ENCODE results near the gene RASL12. TPM values are rescaled to one million over a fixed set of nuclear protein-coding genes. Genes with fewer than 3 reads are reported as not detected.
A peak's percentile ranks its signal among the peaks of the same experiment; 100 is the strongest.
"Not testable (repeated sequence)": the region's sequence is repeated elsewhere in the genome, so short reads cannot be mapped to it uniquely, and the experiment has no call there.

RASL12 gene
- total RNA-seq, 1 donor from 2014 or later: 0.69 TPM

DNA sequence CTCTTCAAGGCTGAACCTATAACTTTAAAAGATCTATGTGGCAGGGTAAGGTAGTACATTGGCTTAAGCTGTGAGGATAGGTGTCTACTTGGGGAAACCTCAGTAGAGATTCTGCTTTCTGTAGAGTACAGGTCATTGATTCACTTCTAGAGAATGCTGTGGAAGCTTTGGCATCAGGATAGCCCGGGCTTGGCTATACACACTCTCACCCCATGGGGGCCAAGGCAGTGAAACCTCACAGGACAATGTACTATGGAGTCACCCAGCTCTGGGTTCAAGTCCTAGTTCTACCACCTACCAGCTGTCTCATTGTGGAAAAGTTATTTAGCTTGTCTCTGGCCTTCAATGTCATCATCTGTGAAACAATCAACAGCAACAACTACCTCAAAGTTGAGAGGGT, 47.4 kb downstream of the RASL12 start:
- Mint-ChIP-seq H3K36me3 (ENCODE audit: low read depth, unreplicated experiment) (peaks cover 12% of the 10 kb centered on the region), H3K27ac (ENCODE audit: unreplicated experiment) (no peak overlapping the region), H3K9me3 (ENCODE audit: unreplicated experiment) (no peaks in the 10 kb centered on the region), H3K4me1 (ENCODE audit: unreplicated experiment) (no peaks in the 10 kb centered on the region), H3K27me3 (ENCODE audit: unreplicated experiment) (no peaks in the 10 kb centered on the region), H3K4me3 (ENCODE audit: unreplicated experiment) (no peak overlapping the region)
- DNase-seq (ENCODE audit: low spot score): no peak
- no peak for TF ChIP-seq CTCF (IDR thresholded peaks at IDR 0.05; ENCODE audit: unreplicated experiment)

GRCh38 chr15:65011198-65011597, 56.6 kb downstream of the RASL12 start:
- not testable (repeated sequence) for DNase-seq (ENCODE audit: low spot score); H3K4me3 Mint-ChIP-seq (ENCODE audit: unreplicated experiment); H3K9me3 Mint-ChIP-seq (ENCODE audit: unreplicated experiment); H3K4me1 Mint-ChIP-seq (ENCODE audit: unreplicated experiment); H3K27ac Mint-ChIP-seq (ENCODE audit: unreplicated experiment); H3K27me3 Mint-ChIP-seq (ENCODE audit: unreplicated experiment)
- peaks cover 27% of the 10 kb centered on the region for H3K36me3 Mint-ChIP-seq (ENCODE audit: low read depth, unreplicated experiment)

DNA sequence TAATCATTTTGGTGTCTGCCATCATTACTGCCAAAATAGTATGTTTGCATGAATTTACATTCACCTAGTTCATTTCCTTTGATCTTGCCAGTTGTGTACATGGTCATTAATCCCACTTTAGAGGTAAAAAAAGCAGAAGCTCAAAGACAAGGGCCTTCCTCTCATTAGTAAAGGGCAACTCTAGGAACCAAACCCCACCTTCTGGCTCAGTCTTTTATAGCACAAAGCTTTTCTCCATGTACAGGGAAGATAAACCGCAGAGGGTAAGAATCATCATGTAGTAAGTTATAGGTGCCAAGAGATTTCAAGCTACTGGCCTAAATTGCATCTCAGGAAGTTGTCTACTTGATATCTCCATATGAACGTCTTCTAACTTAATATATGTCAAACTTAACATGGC, 58.8 kb downstream of the RASL12 start:
- Mint-ChIP-seq H3K36me3 (ENCODE audit: low read depth, unreplicated experiment) (peaks cover 18% of the 10 kb centered on the region), H3K27ac (ENCODE audit: unreplicated experiment) (no peak overlapping the region), H3K4me1 (ENCODE audit: unreplicated experiment) (no peaks in the 10 kb centered on the region), H3K27me3 (ENCODE audit: unreplicated experiment) (no peaks in the 10 kb centered on the region), H3K9me3 (ENCODE audit: unreplicated experiment) (no peaks in the 10 kb centered on the region), H3K4me3 (ENCODE audit: unreplicated experiment) (no peak overlapping the region)
- no peak for DNase-seq (ENCODE audit: low spot score)
- TF ChIP-seq CTCF (IDR thresholded peaks at IDR 0.05; ENCODE audit: unreplicated experiment): no peak

DNA sequence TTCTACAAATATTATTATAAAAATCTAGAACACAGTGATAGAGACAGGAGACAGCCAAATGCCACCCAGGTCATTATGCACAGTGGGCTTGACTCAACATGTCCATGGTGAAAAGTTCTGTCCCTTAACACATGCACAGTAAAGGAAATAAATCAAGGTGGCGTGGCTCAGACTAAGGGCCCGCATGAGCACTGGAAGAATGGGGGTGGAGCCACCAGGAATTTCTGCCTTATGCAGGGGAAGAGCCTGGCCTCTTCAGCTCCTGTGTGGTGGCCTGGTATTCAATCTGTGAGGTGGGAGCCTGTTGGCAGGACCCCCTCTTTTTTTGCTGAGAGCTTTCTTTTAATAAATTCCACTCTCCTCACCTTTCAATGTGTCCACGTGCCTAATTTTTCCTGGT, 60.9 kb downstream of the RASL12 start:
- TF ChIP-seq CTCF (IDR thresholded peaks at IDR 0.05; ENCODE audit: unreplicated experiment): no peak
- no peak for DNase-seq (ENCODE audit: low spot score)
- H3K4me3 Mint-ChIP-seq (ENCODE audit: unreplicated experiment): no peak overlapping the region
- H3K36me3 Mint-ChIP-seq (ENCODE audit: low read depth, unreplicated experiment): peaks cover 3% of the 10 kb centered on the region
- no peaks in the 10 kb centered on the region for H3K9me3 Mint-ChIP-seq (ENCODE audit: unreplicated experiment)
- H3K4me1 Mint-ChIP-seq (ENCODE audit: unreplicated experiment): no peaks in the 10 kb centered on the region
- no peak overlapping the region for H3K27ac Mint-ChIP-seq (ENCODE audit: unreplicated experiment)
- H3K27me3 Mint-ChIP-seq (ENCODE audit: unreplicated experiment): no peaks in the 10 kb centered on the region

GRCh38 chr15:65004993-65005392, 62.8 kb downstream of the RASL12 start:
- Mint-ChIP-seq H3K27ac (ENCODE audit: unreplicated experiment) (peak overlapping the region; percentile 44), H3K4me1 (ENCODE audit: unreplicated experiment) (no peaks in the 10 kb centered on the region), H3K9me3 (ENCODE audit: unreplicated experiment) (no peaks in the 10 kb centered on the region), H3K36me3 (ENCODE audit: low read depth, unreplicated experiment) (peaks cover 3% of the 10 kb centered on the region), H3K27me3 (ENCODE audit: unreplicated experiment) (no peaks in the 10 kb centered on the region), H3K4me3 (ENCODE audit: unreplicated experiment) (no peak overlapping the region)
- TF ChIP-seq CTCF (IDR thresholded peaks at IDR 0.05; ENCODE audit: unreplicated experiment): no peak
- no peak for DNase-seq (ENCODE audit: low spot score)

Other genes starting within 250 kb of the RASL12 start
- 4.8 TPM for gene PIF1, start 242.3 kb downstream of the RASL12 start, total RNA-seq (ENCODE audit: unreplicated experiment)
- 33.4 TPM for gene PLEKHO2, start 226.1 kb downstream of the RASL12 start, total RNA-seq (ENCODE audit: unreplicated experiment)
- 6.9 TPM for gene ANKDD1A, start 156.1 kb downstream of the RASL12 start, total RNA-seq (ENCODE audit: unreplicated experiment)
- 59.9 TPM for gene SPG21, start 78.1 kb downstream of the RASL12 start, total RNA-seq (ENCODE audit: unreplicated experiment)
- 10.6 TPM for gene MTFMT, start 38.4 kb downstream of the RASL12 start, total RNA-seq (ENCODE audit: unreplicated experiment)
- not detected for gene SLC51B, start 22.6 kb downstream of the RASL12 start, total RNA-seq (ENCODE audit: unreplicated experiment)
- gene KBTBD13, start 8.8 kb upstream of the RASL12 start, total RNA-seq (ENCODE audit: unreplicated experiment): not detected
- 1.8 TPM for gene UBAP1L, start 47.2 kb upstream of the RASL12 start, total RNA-seq (ENCODE audit: unreplicated experiment)
- gene PDCD7, start 65.8 kb upstream of the RASL12 start, total RNA-seq (ENCODE audit: unreplicated experiment): 19.3 TPM
- gene CLPX, start 117.4 kb upstream of the RASL12 start, total RNA-seq (ENCODE audit: unreplicated experiment): 52.1 TPM
- not detected for gene CILP, start 143.5 kb upstream of the RASL12 start, total RNA-seq (ENCODE audit: unreplicated experiment)
- gene PARP16, start 218.9 kb upstream of the RASL12 start, total RNA-seq (ENCODE audit: unreplicated experiment): 2.8 TPM
- gene RNU5A-1, start 228.1 kb upstream of the RASL12 start, total RNA-seq (ENCODE audit: unreplicated experiment): not detected
- not detected for gene RNU5B-1, start 236.7 kb upstream of the RASL12 start, total RNA-seq (ENCODE audit: unreplicated experiment)

Measured in endothelial cell (in vitro differentiated cells).